Measurements from ENCODE around the gene XYLB. TPM values are rescaled to one million over a fixed set of nuclear protein-coding genes. Genes with fewer than 3 reads are reported as not detected.
"Not testable (repeated sequence)": the region's sequence is repeated elsewhere in the genome, so short reads cannot be mapped to it uniquely, and the experiment has no call there.

The XYLB gene
- total and polyA plus RNA-seq, 4 experiments from 2014 or later = 0.22 to 0.61 (median 0.47) TPM

DNA sequence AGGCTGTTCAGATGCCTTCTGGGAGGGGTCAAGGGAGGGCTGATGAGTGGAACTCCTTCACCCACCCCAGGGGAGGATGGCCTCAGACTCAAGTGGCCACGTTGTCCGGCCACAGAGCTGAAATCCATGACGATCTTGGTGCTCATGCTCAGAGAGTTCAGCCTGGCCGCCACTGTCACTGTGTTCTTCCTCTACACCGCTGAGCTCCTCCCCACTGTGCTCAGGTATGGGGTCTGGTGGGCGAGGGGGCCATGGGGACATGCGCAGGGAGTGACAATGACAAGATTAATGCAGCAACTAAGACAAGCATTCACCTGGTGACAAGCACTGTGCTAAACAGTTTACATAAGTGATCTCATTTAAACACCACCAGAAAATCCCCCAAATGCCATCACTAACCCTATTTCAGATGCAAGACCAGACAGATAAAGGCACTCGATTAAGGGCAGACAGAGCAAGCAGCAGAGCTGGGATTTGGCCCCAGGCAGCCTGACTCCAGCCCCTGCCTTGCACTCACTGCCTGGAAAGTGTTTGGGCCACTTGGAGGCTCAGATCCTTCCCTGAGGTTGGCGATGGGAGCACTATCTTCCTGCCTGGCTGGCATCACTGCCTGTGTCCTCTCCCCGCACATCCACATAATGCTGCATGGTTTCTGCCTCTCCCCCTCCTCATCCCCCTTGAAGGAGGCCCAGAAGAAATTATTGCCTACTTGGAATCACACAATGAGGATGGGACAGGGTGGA, 30.9 kb upstream of the XYLB start:
- Mint-ChIP-seq H3K9me3 (peaks cover 0 to 2% (median 0%) of the 10 kb centered on the region in 8 donors), H3K4me3 (no peak overlapping the region), H3K27ac (peak overlapping the region in 1 of 7 donors; percentile 57), H3K4me1 (peaks cover 0 to 3% (median 0%) of the 10 kb centered on the region in 4 donors), H3K27me3 (no peaks in the 10 kb centered on the region), H3K36me3 (no peaks in the 10 kb centered on the region)
- H3K27ac ChIP-seq (ENCODE audit: low read depth, low read length) = no peak overlapping the region
- H3K4me3 ChIP-seq (ENCODE audit: low read length in 2 of 2) = no peak overlapping the region
- no peaks in the 10 kb centered on the region for H3K4me1 ChIP-seq (ENCODE audit: insufficient read depth, low read length)
- intact Hi-C loops (cut with micrococcal nuclease) = no loop called here
- no peaks in the 10 kb centered on the region for H3K36me3 ChIP-seq (ENCODE audit: insufficient read depth, low read length)
- H3K9me3 ChIP-seq (ENCODE audit: control insufficient read depth in 1 of 2, low read length in 2 of 2) = no peaks in the 10 kb centered on the region
- DNase-seq = no peak
- ChIA-PET POLR2A (ENCODE audit: partially characterized antibody) (no interaction called here), CTCF (ENCODE audit: partially characterized antibody) (interaction anchor here (1.2 kb wide), 1 partner anchor 26 kb away, joined by 3 read pairs; no protein-coding TSS in a partner anchor)
- no peaks in the 10 kb centered on the region for H3K27me3 ChIP-seq (ENCODE audit: insufficient read depth, low read length)

DNA sequence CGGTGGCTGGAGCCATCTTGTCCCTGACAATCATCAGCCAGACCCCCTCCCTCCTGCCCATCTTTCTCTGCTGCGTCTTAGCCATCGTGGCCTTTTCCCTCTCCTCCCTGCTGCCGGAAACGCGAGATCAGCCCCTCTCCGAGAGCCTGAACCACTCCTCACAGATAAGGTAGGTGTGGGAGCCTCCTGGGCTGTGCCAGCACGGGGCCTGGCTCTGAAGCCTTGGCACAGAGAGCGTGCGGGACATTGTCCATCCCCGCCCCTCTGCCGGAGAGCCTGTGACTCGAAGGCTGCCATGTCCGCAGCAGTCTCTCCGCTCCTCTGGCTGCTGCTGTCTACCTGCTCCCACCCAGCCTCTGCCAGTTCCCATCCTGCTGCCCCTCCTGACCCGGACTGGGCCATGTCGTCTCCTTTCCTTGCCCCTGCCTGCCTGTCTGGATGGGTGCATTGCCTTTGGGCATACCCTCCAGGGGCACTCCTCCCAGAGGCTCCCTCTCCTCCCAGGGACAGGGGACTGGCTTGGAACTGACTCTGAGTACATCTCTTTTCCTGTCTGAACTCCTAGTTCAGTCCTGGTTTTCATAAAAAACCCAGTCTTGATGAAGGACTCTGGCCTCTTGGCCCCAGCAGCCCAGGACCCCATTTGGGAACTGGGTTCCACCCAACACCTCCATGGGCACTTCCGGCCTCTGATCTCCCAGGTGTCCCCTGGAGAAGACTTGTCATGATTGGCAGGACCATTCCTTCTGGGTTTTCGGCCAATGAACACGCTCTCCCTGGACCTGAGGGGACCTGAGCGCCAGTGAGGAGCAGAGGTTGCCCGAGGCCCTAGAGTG, 30.0 kb upstream of the XYLB start:
- no peaks in the 10 kb centered on the region for H3K36me3 ChIP-seq (ENCODE audit: insufficient read depth, low read length)
- Mint-ChIP-seq H3K27ac (no peak overlapping the region), H3K4me3 (no peak overlapping the region)

DNA sequence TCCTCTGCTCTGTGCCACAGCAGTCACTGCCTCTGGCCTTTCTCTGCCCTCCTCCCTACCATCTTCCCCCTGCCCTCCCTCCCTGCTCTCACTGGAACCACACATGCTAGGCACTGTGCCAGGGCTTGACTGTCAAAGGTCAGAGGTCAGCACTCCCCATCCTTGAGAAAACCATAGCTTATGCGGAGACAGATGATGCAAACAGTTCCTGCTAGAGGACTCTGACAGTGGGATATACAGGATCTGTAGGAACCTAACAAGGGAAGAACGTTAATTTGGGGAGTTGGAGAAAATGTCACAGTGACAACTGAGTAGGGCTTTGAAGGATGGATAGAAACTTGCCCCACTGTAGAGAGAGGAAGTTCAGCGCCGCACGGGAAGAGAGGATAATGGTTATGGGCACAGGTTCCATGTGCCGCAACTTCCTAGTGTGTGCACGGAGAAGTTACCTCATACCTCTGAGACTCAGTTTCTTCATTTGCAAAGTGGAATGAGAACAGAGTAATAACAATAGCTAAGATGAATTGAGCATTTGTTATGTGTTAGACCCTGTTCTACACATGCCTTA, 29.3 kb upstream of the XYLB start:
- DNase-seq = no peak
- H3K4me1 ChIP-seq (ENCODE audit: insufficient read depth, low read length) = no peaks in the 10 kb centered on the region
- H3K27ac ChIP-seq (ENCODE audit: low read depth, low read length) = no peak overlapping the region
- H3K27me3 Mint-ChIP-seq = no peaks in the 10 kb centered on the region
- no peaks in the 10 kb centered on the region for H3K36me3 Mint-ChIP-seq
- POLR2A ChIA-PET (ENCODE audit: partially characterized antibody) = no interaction called here
- intact Hi-C loops (cut with micrococcal nuclease) = no loop called here
- no peak overlapping the region for H3K4me3 ChIP-seq (ENCODE audit: low read length in 2 of 2)
- peaks cover 0 to 3% (median 0%) of the 10 kb centered on the region in 4 donors for H3K4me1 Mint-ChIP-seq
- H3K27ac Mint-ChIP-seq = no peak overlapping the region
- H3K4me3 Mint-ChIP-seq = no peak overlapping the region
- peaks cover 0 to 5% (median 0%) of the 10 kb centered on the region in 8 donors for H3K9me3 Mint-ChIP-seq
- no peaks in the 10 kb centered on the region for H3K36me3 ChIP-seq (ENCODE audit: insufficient read depth, low read length)
- CTCF ChIA-PET (ENCODE audit: partially characterized antibody) = no interaction called here
- H3K27me3 ChIP-seq (ENCODE audit: insufficient read depth, low read length) = no peaks in the 10 kb centered on the region
- no peaks in the 10 kb centered on the region for H3K9me3 ChIP-seq (ENCODE audit: control insufficient read depth in 1 of 2, low read length in 2 of 2)

More for the DNA sequence above, 30.0 kb upstream of the XYLB start:
- Histone ChIP-seq H3K27me3 (ENCODE audit: insufficient read depth, low read length) (no peaks in the 10 kb centered on the region), H3K9me3 (ENCODE audit: control insufficient read depth in 1 of 2, low read length in 2 of 2) (no peaks in the 10 kb centered on the region), H3K4me3 (ENCODE audit: low read length in 2 of 2) (no peak overlapping the region), H3K27ac (ENCODE audit: low read depth, low read length) (no peak overlapping the region), H3K4me1 (ENCODE audit: insufficient read depth, low read length) (no peaks in the 10 kb centered on the region)
- Mint-ChIP-seq H3K9me3 (peaks cover 0 to 4% (median 0%) of the 10 kb centered on the region in 8 donors), H3K36me3 (no peaks in the 10 kb centered on the region), H3K27me3 (no peaks in the 10 kb centered on the region), H3K4me1 (peaks cover 0 to 3% (median 0%) of the 10 kb centered on the region in 4 donors)
- no peak for DNase-seq
- ChIA-PET POLR2A (ENCODE audit: partially characterized antibody) (no interaction called here), CTCF (ENCODE audit: partially characterized antibody) (no interaction called here)
- intact Hi-C loops (cut with micrococcal nuclease) = no loop called here

DNA sequence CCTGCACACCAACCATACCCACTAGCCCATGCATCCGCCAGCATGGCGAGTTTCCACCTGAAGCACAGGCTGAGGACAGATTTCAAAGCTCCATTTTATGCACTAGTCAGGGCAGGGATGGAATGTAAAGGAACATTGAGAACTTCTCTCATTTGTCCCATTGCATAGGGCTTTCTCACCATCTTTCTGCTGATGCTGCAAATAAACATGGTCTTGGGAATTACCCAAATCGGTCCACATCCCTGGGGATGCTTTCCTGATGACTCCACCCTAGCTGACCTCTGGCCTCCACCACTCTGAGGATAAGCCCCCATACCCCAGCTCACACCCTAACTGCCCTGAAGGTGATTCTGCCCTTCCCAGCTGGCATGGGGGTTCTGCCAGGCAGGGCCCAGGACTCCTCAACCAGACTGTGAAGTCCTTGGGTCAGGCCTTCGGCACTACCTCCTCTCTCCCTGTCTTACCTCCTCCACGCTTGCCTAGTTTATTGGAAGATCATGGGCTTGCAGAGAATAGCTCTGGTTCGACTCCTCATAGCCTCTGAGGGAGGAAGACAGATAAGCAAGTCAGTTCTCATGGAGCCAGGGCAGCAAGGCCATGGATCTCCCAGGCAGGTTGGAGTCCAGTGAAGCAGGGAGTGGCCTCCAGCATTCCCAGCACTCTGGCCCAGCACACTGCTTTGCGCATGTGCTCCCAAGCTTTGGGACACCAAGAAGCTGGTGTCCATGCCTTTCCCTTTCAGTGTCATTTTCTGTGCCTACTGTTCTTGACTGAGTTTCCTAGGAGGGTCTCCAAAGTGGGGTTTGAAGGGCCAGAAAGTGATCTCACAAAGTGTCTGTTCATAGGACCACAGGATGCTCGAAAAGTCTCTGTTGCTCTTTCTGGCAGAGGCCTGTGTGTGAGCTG, 27.6 kb upstream of the XYLB start:
- H3K27me3 Mint-ChIP-seq = peaks cover 0 to 2% of the 10 kb centered on the region in 2 donors

DNA sequence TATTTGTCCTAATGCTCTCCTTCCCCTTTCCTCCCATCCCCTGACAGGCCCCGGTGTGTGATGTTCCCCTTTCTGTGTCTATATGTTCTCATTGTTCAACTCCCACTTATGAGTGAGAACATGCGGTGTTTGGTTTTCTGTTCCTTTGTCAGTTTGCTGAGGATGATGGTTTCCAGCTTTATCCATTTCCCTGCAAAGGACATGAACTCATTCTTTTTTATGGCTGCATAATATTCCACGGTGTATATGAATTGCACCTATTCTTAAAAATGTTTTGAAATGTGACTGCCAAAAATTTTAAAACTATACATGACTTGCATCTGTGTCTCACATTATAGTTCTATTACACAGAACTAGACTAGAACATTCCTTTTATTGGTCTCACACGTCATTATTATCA, 25.9 kb upstream of the XYLB start:
- intact Hi-C loops (cut with micrococcal nuclease); H3K4me1 Mint-ChIP-seq; H3K36me3 ChIP-seq (ENCODE audit: insufficient read depth, low read length); H3K4me3 Mint-ChIP-seq; H3K27ac ChIP-seq (ENCODE audit: low read depth, low read length); H3K27ac Mint-ChIP-seq; H3K4me1 ChIP-seq (ENCODE audit: insufficient read depth, low read length); H3K27me3 Mint-ChIP-seq; CTCF ChIA-PET (ENCODE audit: partially characterized antibody); H3K4me3 ChIP-seq (ENCODE audit: low read length in 2 of 2); H3K9me3 Mint-ChIP-seq; H3K9me3 ChIP-seq (ENCODE audit: control insufficient read depth in 1 of 2, low read length in 2 of 2); H3K36me3 Mint-ChIP-seq; DNase-seq; POLR2A ChIA-PET (ENCODE audit: partially characterized antibody); H3K27me3 ChIP-seq (ENCODE audit: insufficient read depth, low read length): not testable (repeated sequence)

More for the DNA sequence above, 27.6 kb upstream of the XYLB start:
- H3K4me3 Mint-ChIP-seq = no peak overlapping the region
- intact Hi-C loops (cut with micrococcal nuclease) = no loop called here
- ChIA-PET POLR2A (ENCODE audit: partially characterized antibody) (no interaction called here), CTCF (ENCODE audit: partially characterized antibody) (no interaction called here)
- Histone ChIP-seq H3K27ac (ENCODE audit: low read depth, low read length) (no peak overlapping the region), H3K9me3 (ENCODE audit: control insufficient read depth in 1 of 2, low read length in 2 of 2) (no peaks in the 10 kb centered on the region), H3K4me1 (ENCODE audit: insufficient read depth, low read length) (no peaks in the 10 kb centered on the region), H3K4me3 (ENCODE audit: low read length in 2 of 2) (no peak overlapping the region), H3K36me3 (ENCODE audit: insufficient read depth, low read length) (no peaks in the 10 kb centered on the region), H3K27me3 (ENCODE audit: insufficient read depth, low read length) (no peaks in the 10 kb centered on the region)
- DNase-seq = no peak
- peaks cover 0 to 3% (median 0%) of the 10 kb centered on the region in 4 donors for H3K4me1 Mint-ChIP-seq
- peaks cover 0 to 5% (median 0%) of the 10 kb centered on the region in 8 donors for H3K9me3 Mint-ChIP-seq
- no peak overlapping the region for H3K27ac Mint-ChIP-seq
- no peaks in the 10 kb centered on the region for H3K36me3 Mint-ChIP-seq

DNA sequence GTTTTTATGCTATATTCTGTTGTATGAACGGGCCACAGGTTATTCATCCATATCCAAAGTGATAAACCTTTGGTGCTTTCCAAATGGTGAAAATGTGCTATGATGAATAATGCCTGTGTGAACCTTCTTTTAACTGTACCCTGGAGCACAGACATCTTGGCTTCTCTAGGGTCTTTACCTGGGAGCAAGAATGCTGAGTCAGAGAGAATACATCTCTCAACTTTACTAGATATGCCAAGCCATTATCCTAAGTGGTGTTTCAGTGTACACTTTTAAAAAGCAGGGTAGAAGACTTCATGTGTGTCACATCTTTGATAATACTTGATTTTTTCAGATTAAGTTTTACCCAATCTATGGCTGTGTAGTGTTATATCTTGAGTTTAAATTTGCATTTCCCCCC, 23.5 kb upstream of the XYLB start:
- Histone ChIP-seq H3K36me3 (ENCODE audit: insufficient read depth, low read length) (no peaks in the 10 kb centered on the region), H3K27me3 (ENCODE audit: insufficient read depth, low read length) (no peaks in the 10 kb centered on the region), H3K27ac (ENCODE audit: low read depth, low read length) (no peak overlapping the region), H3K4me1 (ENCODE audit: insufficient read depth, low read length) (no peaks in the 10 kb centered on the region), H3K9me3 (ENCODE audit: control insufficient read depth in 1 of 2, low read length in 2 of 2) (no peaks in the 10 kb centered on the region), H3K4me3 (ENCODE audit: low read length in 2 of 2) (no peak overlapping the region)
- Mint-ChIP-seq H3K27me3 (peaks cover 0 to 5% of the 10 kb centered on the region in 2 donors), H3K4me3 (no peak overlapping the region), H3K9me3 (peaks cover 0 to 5% (median 0%) of the 10 kb centered on the region in 8 donors), H3K36me3 (no peaks in the 10 kb centered on the region), H3K27ac (no peak overlapping the region), H3K4me1 (no peaks in the 10 kb centered on the region)
- intact Hi-C loops (cut with micrococcal nuclease) = no loop called here
- no peak for DNase-seq
- ChIA-PET POLR2A (ENCODE audit: partially characterized antibody) (no interaction called here), CTCF (ENCODE audit: partially characterized antibody) (no interaction called here)

All from CD4-positive, alpha-beta memory T cell (primary cell).